ENCODE data around the gene CFAP100.

CFAP100 gene

DNA sequence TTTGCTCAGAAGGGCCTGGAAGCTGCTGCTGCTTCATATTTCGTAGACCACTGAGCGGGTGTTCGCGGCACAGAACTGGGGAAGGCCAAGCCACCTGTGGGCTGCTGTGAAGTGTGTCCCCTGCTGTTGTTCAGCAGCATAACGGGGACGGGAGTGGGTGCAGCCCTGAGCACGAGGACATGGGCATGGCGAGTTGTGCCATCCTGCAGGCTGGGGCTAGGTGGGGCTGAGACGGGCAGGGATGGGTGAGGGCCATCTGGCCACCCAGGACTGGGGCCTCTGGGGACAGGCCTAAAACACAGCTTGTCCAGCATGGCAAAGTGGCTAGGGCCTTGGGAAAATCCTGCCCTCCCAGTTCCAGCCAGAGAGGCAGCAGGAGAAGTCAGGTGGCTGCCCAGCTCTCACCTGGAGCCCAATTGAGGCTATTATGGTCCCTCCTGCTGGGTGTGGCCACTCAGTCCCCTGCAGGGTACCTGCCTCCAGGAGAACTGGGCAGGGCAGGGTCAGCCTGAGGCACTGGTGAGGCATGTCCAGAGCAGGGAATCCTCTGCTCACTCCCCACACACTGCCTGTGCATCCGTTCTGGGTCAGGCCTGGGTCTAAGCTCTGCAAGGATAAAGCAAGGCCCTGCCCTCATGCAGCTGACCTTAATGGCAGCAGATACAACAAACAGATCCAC lies 29.5 kb downstream of the CFAP100 start:
- no peak for DNase-seq

DNA sequence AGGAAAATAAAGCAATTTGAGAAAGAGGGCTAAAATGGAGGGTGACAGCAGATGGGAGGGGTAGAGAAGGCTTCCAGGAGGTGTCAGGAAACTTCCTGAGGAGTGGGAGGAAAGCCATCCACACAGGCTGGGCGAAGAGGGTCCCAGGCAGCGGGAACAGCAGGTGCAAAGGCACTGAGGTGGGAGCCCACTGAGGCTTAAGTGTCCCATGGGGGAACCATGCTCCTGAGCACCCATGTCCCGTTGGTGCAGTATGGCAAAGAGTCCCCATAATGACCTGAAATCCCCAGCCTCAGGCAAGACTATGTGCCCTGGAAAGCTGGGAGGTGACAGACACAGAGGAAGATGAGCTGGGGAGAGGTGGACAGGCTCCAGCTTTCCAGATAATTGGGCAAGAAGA lies 30.0 kb downstream of the CFAP100 start:
- no peak for DNase-seq

- DNase-seq = no peak
Measured at GRCh38 chr3:126431103-126431534, 36.4 kb downstream of the CFAP100 start.

- no peak for DNase-seq
Measured at GRCh38 chr3:126432361-126433104, 37.8 kb downstream of the CFAP100 start.

- no peak for DNase-seq
Measured at GRCh38 chr3:126433105-126433430, 38.4 kb downstream of the CFAP100 start.

- no peak for DNase-seq
Measured at GRCh38 chr3:126433496-126434263, 39.0 kb downstream of the CFAP100 start.

DNA sequence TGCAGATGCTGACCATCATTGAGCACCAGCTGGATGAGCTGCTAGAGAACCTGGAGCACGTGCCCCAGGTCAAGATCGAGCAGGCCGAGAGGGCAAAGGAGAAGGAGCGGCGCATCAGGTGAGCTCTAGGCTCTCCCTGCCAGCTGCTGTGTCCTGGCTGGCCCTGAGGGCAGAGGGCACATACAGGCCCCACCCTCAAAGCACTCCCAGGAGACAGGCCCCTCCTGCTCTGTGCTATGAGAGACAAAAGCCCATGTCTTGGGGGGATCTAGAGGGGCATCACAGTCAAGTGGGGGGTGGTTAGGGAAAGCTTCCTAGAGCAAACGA lies 39.5 kb downstream of the CFAP100 start:
- no peak for DNase-seq

GRCh38 chr3:126434931-126435411 lies 40.3 kb downstream of the CFAP100 start:
- no peak for DNase-seq

- DNase-seq = no peak
Measured at GRCh38 chr3:126435456-126436315, 41.0 kb downstream of the CFAP100 start.

DNA sequence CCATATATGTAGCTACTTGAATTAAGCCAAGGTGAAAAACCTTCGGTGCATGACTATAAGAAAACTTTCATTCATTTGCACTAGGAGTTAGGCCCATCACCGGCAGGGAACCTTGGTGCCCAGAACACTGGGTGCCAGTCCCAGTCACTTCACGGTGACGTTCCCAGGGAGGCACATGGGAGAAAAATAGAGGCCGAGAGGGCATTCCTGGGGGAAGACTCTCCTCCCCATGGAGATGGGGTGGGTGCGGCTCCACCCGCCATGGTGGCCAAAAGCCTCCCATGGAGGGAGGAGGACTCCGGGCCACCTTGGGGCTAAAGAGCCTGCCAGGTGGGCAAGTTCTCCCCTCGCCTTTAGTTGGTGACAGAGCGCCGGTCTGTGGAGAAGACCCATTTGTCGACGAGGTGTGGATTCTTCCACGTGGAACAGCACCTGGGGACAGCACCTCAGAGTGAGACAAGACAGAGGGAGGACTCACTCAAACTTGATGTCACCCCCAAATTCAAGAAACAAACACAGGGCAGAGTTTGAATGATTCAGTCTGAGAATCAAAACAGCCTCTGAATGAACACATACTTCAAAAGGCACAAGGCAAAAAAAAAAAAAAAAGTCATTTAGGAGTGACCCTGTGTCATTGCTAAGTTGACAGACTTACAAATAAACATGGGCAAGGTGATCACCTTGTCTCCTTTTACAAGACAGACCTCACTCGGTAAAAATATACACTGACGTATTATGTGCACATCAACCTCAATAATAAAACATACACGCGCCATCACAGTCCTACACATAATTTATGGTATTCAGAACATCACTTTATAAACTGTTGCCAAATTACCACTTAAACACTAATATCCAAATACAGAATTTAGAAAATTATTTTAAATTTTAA lies 42.4 kb downstream of the CFAP100 start:
- no peak for DNase-seq

GRCh38 chr3:126438186-126438585 lies 43.5 kb downstream of the CFAP100 start:
- DNase-seq = no peak

GRCh38 chr3:126438746-126439145 lies 44.0 kb downstream of the CFAP100 start:
- no peak for DNase-seq

DNA sequence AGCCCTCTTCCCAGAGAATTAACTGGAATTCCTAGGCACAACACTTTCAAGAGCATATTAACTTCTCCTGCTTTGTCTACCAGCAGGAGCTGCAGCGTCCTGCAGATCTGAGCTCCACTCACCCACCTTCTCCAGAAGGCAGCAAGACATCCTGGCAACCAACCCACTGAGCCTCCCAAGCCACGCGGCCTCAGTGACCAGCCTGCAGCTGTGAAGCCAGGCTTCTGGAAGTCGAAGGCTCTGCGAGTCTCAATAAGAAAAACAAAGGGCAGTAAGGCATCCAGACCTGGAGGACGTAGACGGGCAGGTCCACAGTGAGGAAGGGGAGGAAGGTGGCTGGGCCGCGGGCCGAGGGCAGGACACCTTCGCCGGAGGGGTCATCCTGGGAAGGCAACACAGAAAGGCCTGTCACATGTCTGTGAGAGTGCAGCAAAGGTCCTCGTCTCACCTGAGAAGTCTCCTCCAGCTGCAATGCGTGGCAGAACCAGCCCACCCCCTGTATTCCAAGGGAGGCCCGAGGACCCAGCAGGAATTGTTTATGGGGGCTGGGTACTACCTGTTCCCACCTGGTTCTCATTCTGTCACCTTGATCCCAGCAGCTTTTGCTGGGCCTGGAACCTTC lies 44.7 kb downstream of the CFAP100 start:
- DNase-seq = no peak

- DNase-seq = no peak
Measured at GRCh38 chr3:126439968-126440708, 45.4 kb downstream of the CFAP100 start.

DNA sequence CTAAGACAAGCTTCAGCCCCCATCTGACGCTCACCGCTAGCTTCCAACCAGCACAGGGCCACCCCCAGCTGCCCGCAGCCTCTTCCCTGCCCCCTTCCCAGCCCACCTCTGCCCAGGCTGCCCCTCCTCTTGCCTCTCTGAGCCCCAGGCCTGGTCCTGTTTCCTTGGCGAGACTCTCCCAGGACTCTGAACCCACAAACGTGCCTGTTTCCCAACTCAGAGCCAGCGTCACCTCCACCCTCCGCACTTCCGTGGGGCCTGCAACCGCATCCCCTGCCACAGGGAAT lies 45.9 kb downstream of the CFAP100 start:
- no peak for DNase-seq

DNA sequence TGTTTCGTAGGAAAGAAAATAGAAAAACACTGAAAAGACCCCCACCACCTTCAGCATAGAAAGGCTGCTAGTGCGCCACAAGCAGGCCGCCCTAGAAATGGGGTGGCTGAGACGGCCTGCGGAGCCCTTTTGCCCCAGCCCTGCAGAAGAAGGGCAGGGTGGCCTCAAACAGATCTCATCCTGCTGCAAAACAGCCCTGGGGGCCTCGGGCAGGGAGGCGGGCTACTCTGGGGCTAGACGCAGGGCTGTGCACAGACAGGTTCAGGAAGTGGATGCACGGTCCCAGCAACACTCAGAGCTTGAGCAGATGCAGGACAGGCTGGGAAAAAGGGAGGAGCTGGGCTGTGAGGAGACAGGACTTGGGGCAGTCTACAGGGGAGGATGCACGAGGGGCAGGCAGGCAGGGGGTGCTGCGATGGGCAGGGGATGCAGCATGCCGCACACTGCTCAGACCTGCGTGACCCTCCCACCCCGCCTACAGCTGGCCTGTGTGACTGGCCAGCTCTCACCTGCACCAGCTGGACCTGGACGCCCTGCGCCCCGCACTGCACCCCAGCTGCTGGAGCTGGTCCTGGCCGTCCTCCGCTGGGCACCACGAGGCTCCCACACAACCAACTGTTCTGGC lies 46.7 kb downstream of the CFAP100 start:
- no peak for DNase-seq

DNA sequence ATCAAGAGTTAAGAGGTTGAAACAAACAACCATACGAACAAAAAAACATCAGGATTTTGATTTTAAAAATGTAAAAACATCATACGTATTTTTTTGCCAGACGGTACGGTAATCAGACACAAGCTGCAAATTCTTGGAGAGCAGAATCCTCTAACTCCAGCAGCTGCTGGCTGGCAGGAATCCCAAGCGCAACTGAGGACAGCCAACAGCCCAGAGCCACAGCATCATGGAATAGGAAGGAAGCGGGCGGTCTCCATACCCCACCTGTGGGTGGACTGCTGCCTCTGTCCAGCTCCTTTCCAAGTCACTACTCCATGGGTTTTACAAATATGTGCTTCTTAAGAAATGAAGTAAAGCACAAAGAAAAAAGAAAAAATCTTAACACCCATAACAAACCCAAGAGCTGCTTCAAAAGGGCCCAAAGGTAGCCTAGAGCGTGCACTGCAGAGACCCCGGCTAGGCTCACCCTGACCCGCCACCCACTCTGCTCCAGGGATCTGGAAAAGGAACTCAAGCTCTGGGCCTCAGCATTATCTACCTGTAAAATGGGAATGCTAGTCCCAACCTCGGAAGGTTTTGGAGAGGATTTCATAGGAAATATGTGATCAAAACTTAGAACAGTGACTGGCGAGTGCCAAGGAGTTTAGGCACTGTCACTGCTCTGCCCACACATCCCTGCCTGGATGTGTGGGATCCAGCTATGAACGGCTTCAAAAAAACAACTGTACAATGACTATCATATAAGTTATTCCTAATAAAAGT lies 47.6 kb downstream of the CFAP100 start:
- DNase-seq = no peak

- DNase-seq = no peak
Measured at GRCh38 chr3:126442856-126443242, 48.1 kb downstream of the CFAP100 start.

DNA sequence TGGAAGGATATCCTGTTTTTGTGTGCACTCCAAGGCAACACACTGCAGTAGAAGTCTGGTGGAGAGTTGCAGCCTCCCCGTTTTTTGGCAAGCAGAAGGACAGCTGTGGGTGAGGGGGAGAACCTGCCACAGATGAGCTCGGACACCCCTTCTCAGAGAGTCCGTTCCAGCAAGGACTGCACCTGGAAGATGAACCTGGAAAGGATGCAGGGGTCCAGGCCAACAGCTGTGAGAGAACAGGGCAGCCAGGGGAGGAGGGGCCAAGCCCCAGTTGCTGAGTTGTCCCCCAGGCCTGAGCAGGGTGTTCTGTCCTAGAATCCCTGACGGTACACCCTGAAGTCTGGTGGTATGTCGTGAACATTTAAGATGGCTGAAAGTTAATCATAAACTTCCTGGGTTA lies 50.8 kb downstream of the CFAP100 start:
- DNase-seq = no peak

DNA sequence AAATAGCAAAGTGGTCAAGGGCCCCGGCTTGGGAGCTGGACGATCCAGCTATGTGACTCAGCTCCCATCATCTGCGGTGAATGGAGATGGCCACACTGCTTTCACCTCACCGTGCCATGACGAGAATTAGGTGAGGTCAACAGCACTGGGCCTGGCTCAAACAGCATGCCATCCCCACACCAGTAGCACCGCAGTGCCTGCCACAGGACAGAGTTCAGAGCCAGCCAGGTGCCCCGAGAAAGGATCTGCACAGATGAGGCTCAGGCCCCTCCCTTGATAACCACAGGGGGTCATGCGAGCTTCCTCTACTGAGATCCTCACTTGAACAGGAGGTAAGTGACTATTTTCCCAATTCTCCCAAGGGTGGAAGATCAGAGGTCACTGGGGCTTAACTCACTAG lies 51.6 kb downstream of the CFAP100 start:
- DNase-seq = no peak

Data from cerebellar nuclear complex (tissue), 1 donor.